Breast epithelium (tissue), 4 donors: ENCODE results near the gene VSX1. TPM values are rescaled to one million over a fixed set of nuclear protein-coding genes. Genes with fewer than 3 reads are reported as not detected.

Experiments
- DNase-seq, 2 donors: peaks; one replicate each; pipeline ENCODE4 v3.0.0-alpha.2; 2019; ENCODE audit warnings: low spot score in 2 of 2
- H3K27ac ChIP-seq, 2 donors: fragments of 200-600 bp; sonication (generic) in 1 of 2; one replicate each; pipeline ENCODE4 v1.5.1; 2016 to 2019; ENCODE audit warnings: mild to moderate bottlenecking in 1 of 2
- H3K27me3 ChIP-seq, 2 donors: fragments of 200-600 bp; sonication (generic) in 1 of 2; one replicate each; pipeline versions ENCODE4 v1.5.1 to v1.6.0; 2017 to 2019; ENCODE audit warnings: control low read depth in 1 of 2, mild to moderate bottlenecking in 1 of 2
- H3K36me3 ChIP-seq: fragments of 200-600 bp; one replicate; pipeline ENCODE4 v1.5.1; 2019
- H3K4me1 ChIP-seq, 2 donors: fragments of 200-600 bp; sonication (generic); one replicate each; pipeline ENCODE4 v1.5.1; 2016 to 2019; ENCODE audit warnings: control low read depth in 1 of 2
- H3K4me3 ChIP-seq, 3 donors: fragments of 200-600 bp; sonication (generic); 1 replicate in 2 of 3; 2 replicates in 1 of 3; pipeline ENCODE4 v1.5.1; 2016 to 2019; ENCODE audit warnings: mild to moderate bottlenecking in 3 of 3, moderate library complexity in 2 of 3
- H3K9me3 ChIP-seq, 2 donors: fragments of 200-600 bp; sonication (generic) in 1 of 2; one replicate each; pipeline ENCODE4 v1.5.1; 2016 to 2019; ENCODE audit warnings: control low read depth in 1 of 2
- POLR2A ChIP-seq: fragments of 450-650 bp; IDR thresholded peaks from one replicate; pipeline ENCODE4 v1.6.1; 2016; ENCODE audit warnings: antibody characterized with exemption, mild to moderate bottlenecking, moderate library complexity
- POLR2AphosphoS5 ChIP-seq, 3 donors: sonication (generic); formaldehyde crosslinking; IDR thresholded peaks; one replicate each; pipeline ENCODE4 v1.6.1; 2017; ENCODE audit warnings: antibody characterized with exemption in 3 of 3
- intact Hi-C: fragments of 100-400 bp; cut with DNase I; formaldehyde crosslinking; loops from one replicate; pipeline ENCODE4 v1.15.1; 2023; ENCODE audit warnings: low total_unique reads
- total RNA-seq, 3 donors: library from RNA; depleted of rRNA; stranded (reverse); fragments of >200 nt; gene quantifications; one replicate each; pipeline ENCODE4 v1.1.0, GENCODE V29; 2016
- TF ChIP-seq, protein P1 (sequence below), 3 donors: fragments of 450-650 bp; IDR thresholded peaks; one replicate each; pipeline ENCODE4 v1.5.1; 2016 to 2017; ENCODE audit warnings: antibody characterized with exemption in 3 of 3, mild to moderate bottlenecking in 3 of 3, moderate library complexity in 3 of 3

Gene VSX1
- total RNA-seq, 3 donors from 2014 or later: 0.44 TPM; not detected in 2

DNA sequence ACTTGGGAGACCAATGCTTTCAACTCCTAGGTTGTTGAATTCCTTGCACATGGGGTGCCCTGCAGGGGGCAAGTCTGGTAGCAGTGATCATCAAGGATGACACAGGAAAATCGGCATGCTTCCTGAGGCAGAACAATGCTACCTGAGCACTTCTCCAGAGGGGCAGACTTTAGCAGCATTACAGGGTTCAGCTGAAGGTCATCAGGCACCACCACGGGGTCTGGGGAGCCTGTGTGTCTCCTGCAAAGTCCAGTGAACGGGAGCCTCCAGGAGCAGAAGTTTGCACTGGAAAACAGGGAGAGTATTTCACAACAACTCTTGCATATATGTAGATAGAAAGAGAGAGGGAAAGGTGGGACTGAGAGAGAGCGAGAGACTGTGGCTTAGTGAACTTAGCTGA lies 10.2 kb downstream of the VSX1 start:
- intact Hi-C loops: no loop called here

DNA sequence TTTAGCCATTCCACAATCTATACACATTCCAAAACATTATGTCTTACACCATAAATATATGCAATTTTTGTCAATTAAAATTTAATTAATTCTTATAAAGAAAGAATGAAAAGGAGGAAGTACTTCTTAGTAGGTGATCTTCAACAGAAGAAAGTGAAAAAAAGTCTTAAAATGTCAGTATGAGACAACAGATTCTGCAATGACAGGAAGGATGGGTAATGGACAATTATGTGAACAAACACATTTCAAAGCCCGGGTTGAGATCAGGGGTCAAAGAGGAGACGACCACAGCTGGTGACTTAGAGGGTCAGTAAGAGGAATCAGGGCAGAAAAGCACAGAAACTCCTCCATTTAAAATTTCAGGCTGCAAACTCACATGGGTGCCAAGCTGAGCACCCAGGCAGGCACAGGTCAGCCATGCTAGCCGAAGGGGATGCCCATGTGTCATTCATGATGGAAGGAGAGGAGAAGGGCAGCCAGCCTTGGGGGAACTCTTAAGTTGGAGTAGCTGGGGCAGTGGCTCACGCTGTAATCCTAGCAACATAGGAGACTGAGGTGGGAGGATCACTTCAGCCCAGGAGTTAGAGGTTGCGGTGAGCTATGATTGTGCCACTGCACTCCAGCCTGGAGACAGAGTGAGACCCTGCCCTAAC lies 11.0 kb downstream of the VSX1 start:
- Histone ChIP-seq H3K36me3 (no peaks in the 10 kb centered on the region), H3K27me3 (peaks cover 0 to 17% of the 10 kb centered on the region in 2 donors), H3K4me1 (no peaks in the 10 kb centered on the region), H3K27ac (no peak overlapping the region), H3K4me3 (no peak overlapping the region), H3K9me3 (no peaks in the 10 kb centered on the region)
- intact Hi-C loops: no loop called here
- no peak for DNase-seq
- no peak for TF ChIP-seq POLR2AphosphoS5 (IDR thresholded peaks at IDR 0.05)

More for the DNA sequence above, 10.2 kb downstream of the VSX1 start:
- Histone ChIP-seq H3K36me3 (no peaks in the 10 kb centered on the region), H3K27ac (no peak overlapping the region), H3K4me1 (no peaks in the 10 kb centered on the region), H3K9me3 (no peaks in the 10 kb centered on the region), H3K27me3 (peaks cover 0 to 17% of the 10 kb centered on the region in 2 donors), H3K4me3 (no peak overlapping the region)
- peak in 1 of 2 donors; percentile 19 for DNase-seq
- TF ChIP-seq POLR2AphosphoS5 (IDR thresholded peaks at IDR 0.05) (no peak), POLR2A (no peak)
- TF ChIP-seq, protein P1, sequence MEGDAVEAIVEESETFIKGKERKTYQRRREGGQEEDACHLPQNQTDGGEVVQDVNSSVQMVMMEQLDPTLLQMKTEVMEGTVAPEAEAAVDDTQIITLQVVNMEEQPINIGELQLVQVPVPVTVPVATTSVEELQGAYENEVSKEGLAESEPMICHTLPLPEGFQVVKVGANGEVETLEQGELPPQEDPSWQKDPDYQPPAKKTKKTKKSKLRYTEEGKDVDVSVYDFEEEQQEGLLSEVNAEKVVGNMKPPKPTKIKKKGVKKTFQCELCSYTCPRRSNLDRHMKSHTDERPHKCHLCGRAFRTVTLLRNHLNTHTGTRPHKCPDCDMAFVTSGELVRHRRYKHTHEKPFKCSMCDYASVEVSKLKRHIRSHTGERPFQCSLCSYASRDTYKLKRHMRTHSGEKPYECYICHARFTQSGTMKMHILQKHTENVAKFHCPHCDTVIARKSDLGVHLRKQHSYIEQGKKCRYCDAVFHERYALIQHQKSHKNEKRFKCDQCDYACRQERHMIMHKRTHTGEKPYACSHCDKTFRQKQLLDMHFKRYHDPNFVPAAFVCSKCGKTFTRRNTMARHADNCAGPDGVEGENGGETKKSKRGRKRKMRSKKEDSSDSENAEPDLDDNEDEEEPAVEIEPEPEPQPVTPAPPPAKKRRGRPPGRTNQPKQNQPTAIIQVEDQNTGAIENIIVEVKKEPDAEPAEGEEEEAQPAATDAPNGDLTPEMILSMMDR (IDR thresholded peaks at IDR 0.05): no peak

DNA sequence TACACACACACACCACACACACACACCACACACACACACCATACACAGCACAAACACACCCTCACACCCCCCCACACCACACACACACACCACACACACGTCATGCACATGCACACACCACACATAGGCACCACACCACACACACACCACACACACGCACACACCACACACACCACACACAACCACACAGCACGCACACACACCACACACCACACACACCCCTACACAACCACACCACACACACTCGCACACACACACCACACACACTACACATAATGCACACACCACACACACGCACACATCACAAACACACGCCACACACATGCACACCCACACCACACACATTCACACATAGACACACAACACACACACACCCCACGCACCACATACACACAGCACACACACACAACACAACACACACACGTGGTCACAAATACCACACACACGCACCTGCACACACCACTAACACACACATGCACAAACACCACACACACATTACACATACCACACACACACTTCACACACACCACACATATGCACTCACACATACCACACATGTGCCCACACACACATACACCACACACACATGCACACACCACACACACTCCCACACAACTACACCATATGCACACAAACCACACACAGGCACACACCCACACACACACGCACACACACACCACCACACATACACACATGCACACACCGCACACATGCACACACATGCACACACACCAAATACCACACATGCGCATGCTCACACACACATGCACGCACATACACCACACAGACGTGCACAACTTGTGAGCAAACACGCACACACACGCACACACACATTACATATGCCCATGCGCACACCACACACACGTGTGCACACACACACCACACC lies 14.6 kb downstream of the VSX1 start:
- TF ChIP-seq, protein P1 (IDR thresholded peaks at IDR 0.05): no peak
- TF ChIP-seq POLR2AphosphoS5 (IDR thresholded peaks at IDR 0.05) (no peak), POLR2A (no peak)
- peaks cover 0 to 13% of the 10 kb centered on the region in 2 donors for H3K27me3 ChIP-seq
- H3K36me3 ChIP-seq: no peaks in the 10 kb centered on the region
- H3K4me3 ChIP-seq: no peak overlapping the region
- H3K27ac ChIP-seq: no peak overlapping the region
- no peaks in the 10 kb centered on the region for H3K9me3 ChIP-seq
- DNase-seq: peak in 1 of 2 donors; percentile 9
- intact Hi-C loops: loop anchor here (10.0 kb wide), 2 partner anchors 127 to 347 kb away; partner anchors contain the start of gene ENTPD6
- no peaks in the 10 kb centered on the region for H3K4me1 ChIP-seq

DNA sequence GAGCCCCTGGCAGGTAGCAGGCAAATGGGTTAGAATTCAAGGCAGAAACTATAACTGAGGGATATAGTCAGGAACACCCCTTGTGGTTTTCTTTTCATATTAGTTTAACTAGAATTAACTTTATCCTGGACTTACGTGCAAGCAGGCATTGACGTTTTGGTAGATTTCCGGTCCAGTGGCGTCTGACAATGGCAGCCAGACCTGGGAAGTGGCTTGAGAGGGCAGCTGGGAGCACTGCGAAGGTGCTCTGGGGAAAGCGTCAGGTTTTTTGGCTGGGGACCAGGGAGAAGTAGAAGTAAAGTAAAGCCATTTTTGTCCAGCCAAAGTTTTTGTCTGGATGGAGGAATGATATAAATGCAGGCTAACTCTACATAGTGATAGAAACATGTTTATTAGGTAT lies 15.6 kb downstream of the VSX1 start:
- intact Hi-C loops: loop anchor here (10.0 kb wide), 2 partner anchors 128 to 348 kb away; partner anchors contain the start of gene ENTPD6
- TF ChIP-seq, protein P1 (IDR thresholded peaks at IDR 0.05): no peak
- TF ChIP-seq POLR2AphosphoS5 (IDR thresholded peaks at IDR 0.05) (no peak), POLR2A (no peak)
- H3K9me3 ChIP-seq: no peaks in the 10 kb centered on the region

DNA sequence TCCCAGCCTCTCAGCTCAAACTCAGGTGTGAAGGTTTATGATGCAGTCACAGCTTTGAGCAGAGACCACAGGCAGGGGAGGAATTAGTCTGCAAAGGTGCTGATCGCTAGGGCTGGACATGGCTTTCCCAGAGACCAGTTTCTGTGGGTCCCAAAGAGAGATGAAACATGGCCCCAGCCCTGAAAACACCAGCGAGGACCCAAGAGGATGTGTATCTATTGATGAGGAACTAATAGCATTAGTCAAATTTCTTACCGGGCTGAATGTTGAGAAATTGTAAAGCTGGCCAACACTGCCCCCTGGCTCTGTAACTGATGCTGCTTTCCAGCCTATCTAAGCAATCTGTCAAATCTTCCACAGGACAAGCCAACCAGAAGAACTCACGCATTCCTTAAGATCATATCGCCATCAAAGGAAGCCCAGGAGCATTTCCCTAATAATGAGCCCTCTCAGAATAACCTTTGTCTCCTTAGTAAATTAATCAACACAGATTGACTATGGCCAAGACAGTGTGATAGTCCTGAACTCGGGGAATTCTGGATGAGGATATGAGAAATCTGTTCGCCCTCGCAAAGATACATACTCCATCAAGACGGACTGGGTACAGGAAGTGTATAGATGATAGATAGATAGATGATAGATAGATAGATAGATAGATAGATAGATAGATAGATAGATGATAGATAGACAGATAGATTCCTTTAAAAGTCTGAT lies 16.2 kb downstream of the VSX1 start:
- H3K4me1 ChIP-seq: no peaks in the 10 kb centered on the region
- TF ChIP-seq POLR2AphosphoS5 (IDR thresholded peaks at IDR 0.05) (peak in 2 of 3 donors; percentile 30 to 39), POLR2A (no peak)
- TF ChIP-seq, protein P1 (IDR thresholded peaks at IDR 0.05): peak; percentile 71 to 90 (median 89)
- intact Hi-C loops: loop anchor here (10.0 kb wide), 2 partner anchors 129 to 349 kb away; partner anchors contain the start of gene ENTPD6

More for the DNA sequence above, 15.6 kb downstream of the VSX1 start:
- Histone ChIP-seq H3K4me1 (no peaks in the 10 kb centered on the region), H3K27me3 (peaks cover 0 to 13% of the 10 kb centered on the region in 2 donors), H3K4me3 (no peak overlapping the region), H3K36me3 (no peaks in the 10 kb centered on the region), H3K27ac (no peak overlapping the region)
- peak in 1 of 2 donors; percentile 43 for DNase-seq

More for the DNA sequence above, 16.2 kb downstream of the VSX1 start:
- DNase-seq: peak in 1 of 2 donors; percentile 58
- H3K27me3 ChIP-seq: peaks cover 0 to 13% of the 10 kb centered on the region in 2 donors
- H3K4me3 ChIP-seq: no peak overlapping the region
- no peaks in the 10 kb centered on the region for H3K36me3 ChIP-seq
- H3K27ac ChIP-seq: no peak overlapping the region
- H3K9me3 ChIP-seq: no peaks in the 10 kb centered on the region
